ENCODE results near the gene ESPNL. TPM values are rescaled to one million over a fixed set of nuclear protein-coding genes. Genes with fewer than 3 reads are reported as not detected.

ESPNL gene
- total RNA-seq, 1 donor from 2014 or later = 0.40 TPM

DNA sequence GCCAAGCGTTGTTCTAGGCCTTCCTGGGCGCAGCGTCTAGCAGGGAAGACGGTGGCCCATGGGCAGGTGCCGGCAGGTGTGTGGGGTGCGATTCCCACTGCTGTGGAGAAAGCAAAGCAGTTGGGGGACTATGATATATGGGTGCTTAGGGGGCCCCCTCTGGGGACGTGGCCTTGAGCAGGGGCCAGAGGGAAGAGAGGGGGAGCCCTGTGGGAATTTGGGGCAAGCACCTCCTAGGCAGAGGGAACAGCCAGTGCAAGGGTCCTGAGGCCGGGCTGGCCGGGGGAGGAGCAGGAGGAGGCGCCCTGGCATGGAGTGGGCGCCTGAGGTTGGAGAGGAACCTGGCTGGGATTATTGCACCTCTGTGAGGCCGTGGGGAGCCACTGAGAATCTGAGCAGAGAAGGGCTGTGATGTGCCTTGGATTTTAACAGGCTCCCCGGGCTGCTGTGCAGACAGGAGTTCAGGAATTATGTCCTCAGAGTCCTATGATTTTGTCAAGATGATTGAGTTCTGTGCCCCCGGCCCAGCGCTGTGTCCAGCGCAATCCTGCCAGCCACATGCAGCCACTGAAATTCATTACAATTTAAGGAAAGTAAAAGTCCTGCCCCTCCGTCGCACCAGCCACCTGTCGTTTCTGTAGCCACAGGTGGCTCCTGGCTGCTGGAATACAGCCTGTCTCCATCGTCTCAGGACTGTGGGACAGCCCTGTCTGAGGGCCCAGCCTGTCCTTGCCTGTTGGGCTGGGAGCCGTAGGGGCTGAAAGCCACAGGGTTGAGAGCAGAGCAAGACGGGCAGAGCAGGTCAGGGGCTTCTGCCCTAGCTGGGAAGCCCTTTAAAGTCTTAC is 29.2 kb downstream of the ESPNL start:
- ATAC-seq = no peak

DNA sequence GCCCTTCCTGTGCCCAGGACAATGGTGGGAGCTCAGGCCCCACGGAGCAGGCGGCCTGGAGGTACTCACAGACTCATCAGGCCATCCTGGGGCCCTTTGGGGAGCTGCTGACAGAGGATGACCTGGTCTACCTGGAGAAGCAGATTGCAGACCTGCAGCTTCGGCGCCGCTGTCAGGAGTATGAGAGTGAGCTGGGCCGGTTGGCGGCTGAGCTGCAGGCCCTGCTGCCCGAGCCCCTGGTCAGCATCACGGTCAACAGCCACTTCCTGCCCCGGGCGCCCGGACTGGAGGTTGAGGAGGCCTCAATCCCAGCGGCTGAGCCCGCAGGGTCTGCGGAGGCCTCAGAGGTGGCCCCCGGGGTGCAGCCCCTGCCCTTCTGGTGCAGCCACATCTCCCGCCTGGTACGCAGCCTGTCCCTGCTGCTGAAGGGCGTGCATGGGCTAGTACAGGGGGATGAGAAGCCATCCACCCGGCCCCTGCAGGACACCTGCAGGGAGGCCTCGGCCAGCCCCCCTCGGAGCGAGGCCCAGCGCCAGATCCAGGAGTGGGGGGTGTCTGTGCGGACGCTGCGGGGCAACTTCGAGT is 30.1 kb downstream of the ESPNL start:
- no peak for ATAC-seq

- no peak for ATAC-seq
Observed at GRCh38 chr2:238130696-238131628, 30.8 kb downstream of the ESPNL start.

- ATAC-seq = no peak
Observed at GRCh38 chr2:238131761-238132462, 31.8 kb downstream of the ESPNL start.

DNA sequence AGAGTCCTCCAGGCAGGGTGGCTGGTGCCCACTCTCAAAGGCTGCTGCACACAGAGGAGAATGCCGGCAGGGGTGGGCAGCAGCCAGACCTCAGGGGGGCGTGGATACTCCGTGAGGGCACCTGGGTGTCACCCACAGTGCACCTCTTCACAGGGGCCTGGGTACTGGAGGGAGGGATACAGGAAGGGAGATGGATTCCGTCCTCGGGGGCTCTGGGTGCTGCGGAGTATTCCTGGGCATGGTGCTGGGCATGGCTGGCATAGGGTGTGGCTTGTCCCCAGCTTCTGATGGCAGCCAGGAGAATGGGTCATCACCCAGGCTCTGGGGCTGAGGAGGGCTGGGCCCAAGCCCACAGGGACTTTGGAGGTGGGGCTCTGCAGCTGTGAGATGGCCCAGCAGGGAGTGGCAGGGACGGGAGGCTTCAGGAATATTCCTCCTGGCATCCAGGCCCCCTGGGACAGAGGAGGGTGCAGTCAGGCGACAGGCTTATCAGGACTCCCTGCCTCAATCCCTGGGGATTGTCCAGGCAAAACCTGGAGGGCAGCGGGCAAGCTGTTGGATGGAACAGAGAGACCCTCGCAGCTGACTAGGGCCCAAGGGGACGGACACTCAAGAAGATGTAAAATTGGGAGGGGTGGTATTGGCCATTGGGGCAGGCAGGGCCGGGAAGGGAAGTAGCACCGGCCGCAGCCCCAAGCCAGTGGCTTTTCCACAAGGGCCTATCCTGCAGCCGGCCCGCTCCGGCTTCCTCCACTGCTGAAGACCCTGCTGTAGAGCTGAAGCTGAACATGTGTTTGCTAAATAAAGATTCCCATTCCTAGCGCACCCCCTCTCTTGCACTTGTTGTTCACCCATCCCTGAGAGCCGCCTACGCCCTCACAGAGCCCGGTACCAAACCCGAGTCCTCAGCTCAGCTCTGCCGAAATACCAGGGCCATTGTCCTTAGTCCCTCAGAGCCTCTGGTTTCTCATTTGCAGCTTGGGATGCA is 32.6 kb downstream of the ESPNL start:
- ATAC-seq = no peak

DNA sequence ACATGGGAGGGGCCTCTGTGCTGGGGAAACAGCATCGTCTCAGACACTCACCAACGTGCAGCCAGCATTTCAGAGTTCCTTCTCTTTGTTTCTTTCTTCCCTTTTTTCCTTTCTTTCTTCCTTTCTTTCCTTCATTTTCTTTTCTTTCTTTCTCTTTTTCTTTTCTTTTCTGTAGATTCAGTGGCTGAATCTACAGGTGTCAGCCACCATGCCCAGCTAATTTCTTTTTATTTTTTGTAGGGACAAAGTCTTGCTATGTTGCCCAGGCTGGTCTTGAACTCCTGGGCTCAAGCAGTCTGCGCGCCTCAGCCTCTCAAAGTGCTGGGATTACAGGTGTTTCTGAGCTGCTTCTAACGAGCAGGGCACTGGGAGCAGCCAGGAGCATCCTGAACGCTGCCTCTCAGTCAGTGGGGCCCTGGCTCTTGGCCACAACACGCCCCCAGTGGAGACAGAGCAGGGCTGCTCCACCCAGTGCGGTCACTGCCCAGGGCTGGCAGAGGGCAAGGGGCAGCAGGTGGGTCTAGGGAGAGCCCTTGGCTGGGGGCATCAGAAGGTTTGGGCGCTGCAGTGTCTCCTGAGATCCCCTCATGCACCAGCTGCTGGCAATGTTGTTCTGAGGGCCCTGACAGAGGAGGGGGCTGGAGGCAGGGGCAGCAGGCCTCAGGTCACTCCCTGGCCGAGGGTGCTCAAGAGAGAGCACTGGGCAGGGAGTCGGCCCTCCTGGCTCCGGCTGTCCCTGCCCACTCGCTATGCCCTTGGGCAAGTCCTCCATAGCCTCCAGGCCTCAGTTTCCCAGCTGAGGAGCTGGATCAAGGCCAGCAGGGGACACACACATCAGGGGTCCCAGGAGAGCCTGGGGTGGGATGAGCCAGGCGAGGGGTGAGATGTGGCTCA is 33.6 kb downstream of the ESPNL start:
- no peak for ATAC-seq

DNA sequence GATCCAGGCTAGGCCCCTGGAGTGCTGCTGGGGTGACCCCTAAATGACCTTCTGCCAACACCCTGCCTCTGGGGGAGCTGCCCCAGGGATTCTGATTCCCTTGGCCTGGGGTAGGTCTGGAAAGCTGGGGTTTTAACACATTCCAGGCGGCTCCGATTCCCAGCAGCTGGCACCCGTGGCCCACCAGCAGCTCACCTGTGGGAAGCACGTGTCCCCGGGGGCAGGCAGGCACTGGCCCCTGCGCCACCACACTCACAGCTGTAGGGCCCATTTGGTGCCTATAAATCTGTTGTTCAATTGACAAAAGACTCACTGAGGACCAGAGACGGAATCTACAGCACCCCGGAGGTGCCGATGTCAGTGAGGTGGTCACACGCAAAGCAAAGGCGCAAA is 34.2 kb downstream of the ESPNL start:
- ATAC-seq = no peak

DNA sequence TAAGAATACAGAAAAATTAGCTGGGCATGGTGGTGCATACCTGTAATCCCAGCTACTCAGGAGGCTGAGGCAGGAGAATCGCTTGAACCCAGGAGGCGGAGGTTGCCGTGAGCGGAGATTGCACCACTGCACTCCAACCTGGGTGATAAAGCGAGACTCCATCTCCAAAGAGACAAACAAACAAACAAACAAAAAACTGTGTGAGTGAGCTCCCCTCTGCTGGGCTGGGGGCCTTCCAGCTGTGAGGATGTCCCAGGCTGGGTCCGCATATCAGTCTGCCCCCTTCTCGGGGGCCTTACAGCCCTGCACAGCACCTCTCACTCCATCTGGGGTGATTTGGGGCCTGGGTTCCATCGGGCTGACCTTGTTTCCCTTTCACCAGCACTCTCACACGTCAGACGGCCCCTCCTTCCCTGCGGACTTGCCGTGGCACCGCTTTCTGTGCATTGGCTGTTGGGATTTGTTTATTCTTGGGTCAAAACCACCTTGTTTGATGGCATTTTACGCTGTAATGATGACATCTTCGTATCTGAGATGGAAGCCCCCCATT is 35.5 kb downstream of the ESPNL start:
- no peak for ATAC-seq

DNA sequence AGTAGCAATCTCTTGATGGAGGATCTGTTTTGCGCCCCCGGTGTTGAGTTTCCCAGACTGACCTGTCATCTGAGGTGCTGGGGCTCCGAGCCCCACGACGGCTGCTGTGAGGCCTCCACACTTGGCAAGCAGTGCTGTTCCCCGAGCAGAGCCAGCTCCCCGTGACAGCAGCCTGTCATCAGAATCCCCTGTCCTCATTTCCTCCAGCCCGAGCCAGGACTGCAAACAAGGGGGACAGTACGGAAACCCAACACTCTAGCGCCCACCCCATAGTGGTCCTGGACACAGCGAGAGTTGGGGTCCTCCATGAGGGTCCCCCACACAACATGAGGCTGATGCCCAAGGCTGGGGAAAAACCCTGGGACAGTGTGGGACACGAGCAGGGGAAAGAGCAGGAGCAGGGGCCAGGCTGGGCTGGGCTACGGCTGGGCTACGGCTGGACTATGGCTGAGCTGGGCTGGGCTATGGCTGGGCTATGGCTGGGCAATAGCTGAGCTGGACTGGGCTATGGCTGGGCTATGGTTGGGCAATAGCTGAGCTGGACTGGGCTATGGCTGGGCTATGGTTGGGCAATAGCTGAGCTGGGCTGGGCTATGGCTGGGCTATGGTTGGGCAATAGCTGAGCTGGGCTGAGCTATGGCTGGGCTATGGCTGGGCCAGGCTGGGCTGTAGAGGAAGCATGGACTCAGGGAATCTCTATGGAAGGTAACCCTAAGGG is 36.8 kb downstream of the ESPNL start:
- ATAC-seq = peak; percentile 36

- no peak for ATAC-seq
Observed at GRCh38 chr2:238137885-238138284, 37.7 kb downstream of the ESPNL start.

DNA sequence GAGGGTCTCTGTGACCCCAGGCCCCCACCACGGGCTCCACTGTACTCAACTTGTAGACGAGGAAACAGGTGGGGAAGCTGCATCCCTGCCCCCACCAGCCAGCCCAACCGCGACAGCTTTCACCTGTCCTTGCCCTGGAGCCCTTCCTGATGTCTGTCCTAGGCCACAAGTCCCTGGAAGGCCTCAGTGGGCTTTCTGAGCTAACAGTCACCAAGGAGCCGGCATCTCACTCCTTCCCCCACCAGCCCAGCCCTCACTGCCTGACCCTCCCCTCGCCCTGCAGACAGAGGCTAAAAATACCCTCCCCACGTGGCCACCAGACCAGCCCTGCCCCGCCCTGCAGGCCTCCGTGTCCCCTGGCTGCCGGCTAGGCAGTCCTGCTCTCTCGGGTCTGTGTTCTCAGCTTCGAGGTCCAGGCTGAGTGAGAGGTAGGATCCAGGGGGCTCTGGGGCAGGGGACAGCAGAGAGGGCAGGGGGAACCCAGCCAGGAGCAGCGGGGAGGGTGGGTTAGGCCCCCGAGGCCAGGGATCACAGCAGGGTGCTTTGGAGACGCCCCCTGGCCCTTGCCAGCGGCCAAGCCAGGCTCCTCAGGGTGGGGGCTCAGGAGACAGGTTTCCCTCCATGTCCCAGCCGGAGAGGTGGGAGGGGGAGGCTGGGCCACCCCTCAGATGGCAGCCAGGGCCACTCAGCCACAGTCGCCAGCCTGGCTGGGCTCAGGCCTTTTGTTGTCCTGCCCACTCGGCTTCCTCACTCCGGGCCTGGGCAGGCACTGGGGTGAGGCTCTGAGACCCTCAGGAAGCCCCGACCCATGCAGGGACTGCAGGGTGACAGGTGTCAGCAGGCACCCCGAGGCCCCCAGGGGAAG is 38.4 kb downstream of the ESPNL start, which contains the start of gene KLHL30:
TSS of gene KLHL30 (plus strand) at position 338 of the 865 bp plus-strand sequence. CDS start 2,087 bp downstream, outside the sequence.
- no peak for ATAC-seq

DNA sequence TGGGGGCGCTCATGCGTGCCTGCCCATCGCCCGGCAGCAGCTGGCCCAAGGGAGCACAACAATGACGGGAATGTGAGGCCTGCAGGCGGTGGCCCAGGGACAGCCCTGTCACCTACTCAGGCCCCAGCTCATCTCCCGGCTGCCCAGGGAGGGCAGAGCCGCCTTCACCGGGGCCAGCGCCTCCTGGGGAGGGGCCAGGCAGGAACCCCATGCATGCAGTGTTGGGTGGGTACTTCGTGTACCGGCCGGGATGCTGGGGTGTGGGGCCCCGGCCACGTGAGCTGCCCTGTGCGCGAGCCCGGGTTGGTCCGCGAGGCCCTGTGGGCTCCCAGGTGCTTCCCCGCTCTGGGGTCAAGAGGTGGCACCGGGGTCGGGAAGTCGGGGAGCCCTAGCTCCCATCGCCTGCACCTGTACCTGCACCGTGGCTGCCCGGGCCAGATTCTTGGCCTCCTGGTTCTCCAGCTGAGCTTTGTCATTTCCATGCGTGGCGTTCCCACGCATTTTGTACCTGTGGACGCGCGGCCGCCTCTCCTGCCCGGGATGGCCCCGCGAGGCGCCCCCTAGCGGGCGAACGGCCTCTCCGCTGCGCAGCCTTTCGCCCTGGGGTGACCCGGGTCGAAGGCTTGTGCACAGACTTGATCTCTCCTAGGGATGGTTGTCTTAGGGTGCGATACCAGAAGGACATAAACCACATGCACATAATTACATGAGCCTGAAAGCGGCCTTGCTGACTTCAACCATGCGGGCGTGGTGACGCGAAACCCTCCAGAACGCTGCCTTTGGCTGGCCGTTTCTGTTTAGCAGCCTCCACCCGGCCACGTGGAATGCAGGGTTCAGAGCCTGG is 39.3 kb downstream of the ESPNL start:
- ATAC-seq = no peak

DNA sequence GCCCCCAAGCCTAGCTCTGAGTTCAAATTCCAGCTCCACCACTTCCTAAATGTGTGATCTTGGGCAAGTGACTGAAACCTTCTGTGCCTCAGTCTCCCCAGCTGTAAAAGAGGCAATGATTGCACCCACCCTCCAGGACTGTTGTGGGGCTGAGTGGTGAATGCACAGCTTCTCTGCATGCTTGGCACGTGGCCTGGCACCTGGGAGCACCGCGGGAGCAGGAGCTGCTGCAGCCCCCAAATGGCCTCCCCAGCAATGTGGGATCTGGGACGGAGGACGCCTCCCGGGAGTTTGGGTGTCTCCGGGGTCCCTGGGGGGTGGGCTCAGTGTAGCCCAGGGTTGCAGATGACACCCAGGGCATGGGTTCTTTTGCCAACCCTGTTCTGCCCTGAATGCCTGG is 39.9 kb downstream of the ESPNL start:
- ATAC-seq = no peak

GRCh38 chr2:238140721-238141540 is 40.8 kb downstream of the ESPNL start:
- no peak for ATAC-seq

DNA sequence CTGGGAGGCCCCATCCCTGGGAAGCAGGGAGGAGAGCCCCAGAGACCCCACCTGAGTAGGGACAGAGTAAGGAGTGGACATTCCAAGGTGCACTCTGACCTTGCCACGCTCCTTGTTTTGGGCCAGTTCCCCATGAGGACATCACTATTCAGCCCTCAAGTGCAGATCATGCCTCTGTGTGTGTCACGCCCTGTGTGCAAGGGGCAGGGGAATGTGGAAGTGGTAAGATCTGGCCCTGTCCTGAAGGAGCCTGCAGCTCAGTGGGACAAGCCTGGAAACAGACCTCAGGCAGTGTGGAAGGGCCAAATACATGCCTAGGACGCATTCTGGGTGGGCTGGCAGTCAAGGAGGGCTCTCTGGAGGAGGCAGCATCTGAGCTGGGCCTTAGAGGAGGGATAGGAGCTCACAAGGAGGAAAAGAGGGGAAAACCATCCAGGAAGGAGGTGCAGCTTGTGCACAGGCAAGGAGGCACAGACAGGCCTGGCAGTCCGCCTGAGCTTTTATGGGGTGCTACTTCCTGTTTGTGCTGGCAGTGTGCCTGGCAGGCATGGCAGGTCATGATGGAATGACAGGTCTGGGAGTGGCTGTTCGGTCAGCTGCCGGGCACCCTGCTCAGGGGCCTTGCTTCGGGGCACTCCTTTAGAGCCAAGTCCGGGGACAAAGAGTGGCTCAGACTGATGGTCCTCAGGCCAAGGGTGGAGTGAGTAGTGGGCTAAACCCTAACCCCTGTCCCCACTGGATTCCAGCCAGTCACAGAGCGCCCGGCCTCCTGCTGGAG is 41.6 kb downstream of the ESPNL start:
- ATAC-seq = peak; percentile 72

Data from esophagus mucosa (tissue), 1 donor.